Panc1 (cell line): ENCODE results near the gene METTL16.

Source experiments
- POLR2AphosphoS5 ChIP-seq: IDR thresholded peaks from 2 replicates; pipeline ENCODE4 v1.6.1; 2012; ENCODE audit warnings: mild to moderate bottlenecking, low read depth, low read length, moderate library complexity
- SIN3A ChIP-seq: IDR thresholded peaks from 2 replicates; pipeline ENCODE4 v1.6.1; 2012; ENCODE audit warnings: low read depth, mild to moderate bottlenecking, low read length, moderate library complexity, borderline replicate concordance; ENCODE audit not compliant: insufficient read depth
- TCF7L2 ChIP-seq: IDR thresholded peaks from 2 replicates; pipeline ENCODE4 v1.6.1; 2011; ENCODE audit warnings: mild to moderate bottlenecking, low read depth, low read length, inconsistent platforms
- TF ChIP-seq, protein P1 (sequence below): fragments of 450-650 bp; IDR thresholded peaks from 2 replicates; pipeline ENCODE4 v1.5.1; 2017; ENCODE audit warnings: mild to moderate bottlenecking
- TF ChIP-seq, protein P2 (sequence below), 2 experiments: IDR thresholded peaks; 2 replicates each; pipeline ENCODE4 v1.6.1; 2011 to 2012; ENCODE audit warnings: low read depth in 2 of 2, control low read depth in 1 of 2, low read length in 1 of 2, mild to moderate bottlenecking in 1 of 2, moderate library complexity in 1 of 2; ENCODE audit not compliant: insufficient read depth in 1 of 2

- TF ChIP-seq, protein P1, sequence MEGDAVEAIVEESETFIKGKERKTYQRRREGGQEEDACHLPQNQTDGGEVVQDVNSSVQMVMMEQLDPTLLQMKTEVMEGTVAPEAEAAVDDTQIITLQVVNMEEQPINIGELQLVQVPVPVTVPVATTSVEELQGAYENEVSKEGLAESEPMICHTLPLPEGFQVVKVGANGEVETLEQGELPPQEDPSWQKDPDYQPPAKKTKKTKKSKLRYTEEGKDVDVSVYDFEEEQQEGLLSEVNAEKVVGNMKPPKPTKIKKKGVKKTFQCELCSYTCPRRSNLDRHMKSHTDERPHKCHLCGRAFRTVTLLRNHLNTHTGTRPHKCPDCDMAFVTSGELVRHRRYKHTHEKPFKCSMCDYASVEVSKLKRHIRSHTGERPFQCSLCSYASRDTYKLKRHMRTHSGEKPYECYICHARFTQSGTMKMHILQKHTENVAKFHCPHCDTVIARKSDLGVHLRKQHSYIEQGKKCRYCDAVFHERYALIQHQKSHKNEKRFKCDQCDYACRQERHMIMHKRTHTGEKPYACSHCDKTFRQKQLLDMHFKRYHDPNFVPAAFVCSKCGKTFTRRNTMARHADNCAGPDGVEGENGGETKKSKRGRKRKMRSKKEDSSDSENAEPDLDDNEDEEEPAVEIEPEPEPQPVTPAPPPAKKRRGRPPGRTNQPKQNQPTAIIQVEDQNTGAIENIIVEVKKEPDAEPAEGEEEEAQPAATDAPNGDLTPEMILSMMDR, result no peak
- TF ChIP-seq TCF7L2 (no peak), POLR2AphosphoS5 (no peak), SIN3A (no peak)
- TF ChIP-seq, protein P2, sequence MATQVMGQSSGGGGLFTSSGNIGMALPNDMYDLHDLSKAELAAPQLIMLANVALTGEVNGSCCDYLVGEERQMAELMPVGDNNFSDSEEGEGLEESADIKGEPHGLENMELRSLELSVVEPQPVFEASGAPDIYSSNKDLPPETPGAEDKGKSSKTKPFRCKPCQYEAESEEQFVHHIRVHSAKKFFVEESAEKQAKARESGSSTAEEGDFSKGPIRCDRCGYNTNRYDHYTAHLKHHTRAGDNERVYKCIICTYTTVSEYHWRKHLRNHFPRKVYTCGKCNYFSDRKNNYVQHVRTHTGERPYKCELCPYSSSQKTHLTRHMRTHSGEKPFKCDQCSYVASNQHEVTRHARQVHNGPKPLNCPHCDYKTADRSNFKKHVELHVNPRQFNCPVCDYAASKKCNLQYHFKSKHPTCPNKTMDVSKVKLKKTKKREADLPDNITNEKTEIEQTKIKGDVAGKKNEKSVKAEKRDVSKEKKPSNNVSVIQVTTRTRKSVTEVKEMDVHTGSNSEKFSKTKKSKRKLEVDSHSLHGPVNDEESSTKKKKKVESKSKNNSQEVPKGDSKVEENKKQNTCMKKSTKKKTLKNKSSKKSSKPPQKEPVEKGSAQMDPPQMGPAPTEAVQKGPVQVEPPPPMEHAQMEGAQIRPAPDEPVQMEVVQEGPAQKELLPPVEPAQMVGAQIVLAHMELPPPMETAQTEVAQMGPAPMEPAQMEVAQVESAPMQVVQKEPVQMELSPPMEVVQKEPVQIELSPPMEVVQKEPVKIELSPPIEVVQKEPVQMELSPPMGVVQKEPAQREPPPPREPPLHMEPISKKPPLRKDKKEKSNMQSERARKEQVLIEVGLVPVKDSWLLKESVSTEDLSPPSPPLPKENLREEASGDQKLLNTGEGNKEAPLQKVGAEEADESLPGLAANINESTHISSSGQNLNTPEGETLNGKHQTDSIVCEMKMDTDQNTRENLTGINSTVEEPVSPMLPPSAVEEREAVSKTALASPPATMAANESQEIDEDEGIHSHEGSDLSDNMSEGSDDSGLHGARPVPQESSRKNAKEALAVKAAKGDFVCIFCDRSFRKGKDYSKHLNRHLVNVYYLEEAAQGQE (IDR thresholded peaks at IDR 0.05; ENCODE audit: insufficient read depth in 1 of 2, low read depth in 2 of 2, low read length in 1 of 2), result no peak
Measured at GRCh38 chr17:2391597-2392251, 120.0 kb downstream of the METTL16 start.
